SK-N-SH treated with all-trans-retinoic acid at 6 μM for 48 hours (cell line): Measurements from ENCODE around the gene HMCN2.

ENCODE experiments used
- ATAC-seq: fragments of 200-7000 bp; cut with Tn5 transposase; 3 replicates; pipeline ENCODE4 v1.9.1; 2020; ENCODE audit warnings: mild to moderate bottlenecking, moderate library complexity
- ARNTL ChIP-seq: fragments of 450-650 bp; formaldehyde crosslinking; IDR thresholded peaks from 2 replicates; pipeline ENCODE4 v1.5.0; 2020; ENCODE audit warnings: low read depth, mild to moderate bottlenecking, moderate library complexity, borderline replicate concordance
- BACH2 ChIP-seq: fragments of 250-450 bp; sonication (Bioruptor Pico); IDR thresholded peaks from 2 replicates; pipeline ENCODE4 v1.9.0; 2021; ENCODE audit warnings: mild to moderate bottlenecking, borderline replicate concordance
- CREB5 ChIP-seq: fragments of 250-450 bp; sonication (Bioruptor Pico); IDR thresholded peaks from 2 replicates; pipeline ENCODE4 v1.5.1; 2020; ENCODE audit warnings: low read depth, mild to moderate bottlenecking, moderate library complexity
- CSDC2 ChIP-seq: fragments of 250-450 bp; sonication (Bioruptor Pico); IDR thresholded peaks from 2 replicates; pipeline ENCODE4 v1.5.0; 2020; ENCODE audit warnings: mild to moderate bottlenecking, moderate library complexity
- CSRNP3 ChIP-seq: fragments of 250-450 bp; sonication (Bioruptor Pico); IDR thresholded peaks from 2 replicates; pipeline ENCODE4 v1.5.1; 2021; ENCODE audit warnings: mild to moderate bottlenecking, moderate library complexity
- ESRRG ChIP-seq: fragments of 250-450 bp; sonication (Bioruptor Pico); IDR thresholded peaks from 2 replicates; pipeline ENCODE4 v1.6.1; 2021; ENCODE audit warnings: mild to moderate bottlenecking
- GLIS3 ChIP-seq: fragments of 250-450 bp; sonication (Bioruptor Pico); IDR thresholded peaks from 2 replicates; pipeline ENCODE4 v1.5.0; 2020; ENCODE audit warnings: mild to moderate bottlenecking, moderate library complexity
- ISL1 ChIP-seq: fragments of 250-450 bp; sonication (Bioruptor Pico); IDR thresholded peaks from 2 replicates; pipeline ENCODE4 v2.1.2; 2022; ENCODE audit warnings: mild to moderate bottlenecking, moderate library complexity
- OSR1 ChIP-seq: fragments of 250-450 bp; sonication (Bioruptor Pico); IDR thresholded peaks from 2 replicates; pipeline ENCODE4 v1.8.0; 2022; ENCODE audit warnings: moderate library complexity, mild to moderate bottlenecking, inconsistent platforms
- PPARA ChIP-seq: fragments of 250-450 bp; sonication (Bioruptor Pico); IDR thresholded peaks from 2 replicates; pipeline ENCODE4 v1.5.0; 2020; ENCODE audit warnings: mild to moderate bottlenecking, borderline replicate concordance
- RARB ChIP-seq: fragments of 250-450 bp; sonication (Bioruptor Pico); IDR thresholded peaks from 2 replicates; pipeline ENCODE4 v1.8.0; 2021; ENCODE audit warnings: mild to moderate bottlenecking, moderate library complexity
- TCF4 ChIP-seq: fragments of 250-450 bp; sonication (Bioruptor Pico); IDR thresholded peaks from 2 replicates; pipeline ENCODE4 v1.8.0; 2021; ENCODE audit warnings: mild to moderate bottlenecking, moderate library complexity, borderline replicate concordance
- TOX ChIP-seq: fragments of 250-450 bp; sonication (Bioruptor Pico); IDR thresholded peaks from 2 replicates; pipeline ENCODE4 v1.8.0; 2021; ENCODE audit warnings: mild to moderate bottlenecking, moderate library complexity, borderline replicate concordance
- ZC3H10 ChIP-seq: fragments of 250-450 bp; sonication (Bioruptor Pico); IDR thresholded peaks from 2 replicates; pipeline ENCODE4 v1.5.1; 2021; ENCODE audit warnings: mild to moderate bottlenecking, moderate library complexity
- ZFP3 ChIP-seq: fragments of 250-450 bp; sonication (Bioruptor Pico); IDR thresholded peaks from 2 replicates; pipeline ENCODE4 v1.5.0; 2020; ENCODE audit warnings: mild to moderate bottlenecking, moderate library complexity
- ZFP30 ChIP-seq: fragments of 450-650 bp; formaldehyde crosslinking; IDR thresholded peaks from 2 replicates; pipeline ENCODE4 v1.5.0; 2022; ENCODE audit warnings: mild to moderate bottlenecking, moderate library complexity
- ZNF565 ChIP-seq: fragments of 450-650 bp; formaldehyde crosslinking; conservative IDR thresholded peaks from 2 replicates; pipeline ENCODE4 v1.5.0; 2020; ENCODE audit warnings: low read depth, mild to moderate bottlenecking, moderate library complexity
- ZNF70 ChIP-seq: fragments of 450-650 bp; formaldehyde crosslinking; IDR thresholded peaks from 2 replicates; pipeline ENCODE4 v1.5.0; 2020; ENCODE audit warnings: mild to moderate bottlenecking, moderate library complexity
- ZNF8 ChIP-seq: fragments of 450-650 bp; formaldehyde crosslinking; IDR thresholded peaks from 2 replicates; pipeline ENCODE4 v1.5.0; 2020; ENCODE audit warnings: mild to moderate bottlenecking, moderate library complexity
- TF ChIP-seq, protein P1 (sequence below): fragments of 250-450 bp; sonication (Bioruptor Pico); IDR thresholded peaks from 2 replicates; pipeline ENCODE4 v1.8.0; 2021; ENCODE audit warnings: low read depth, mild to moderate bottlenecking, moderate library complexity, borderline replicate concordance
- TF ChIP-seq, protein P2 (sequence below): fragments of 250-450 bp; sonication (Bioruptor Pico); IDR thresholded peaks from 2 replicates; pipeline ENCODE4 v1.5.0; 2020; ENCODE audit warnings: mild to moderate bottlenecking, moderate library complexity
- TF ChIP-seq, protein P3 (sequence below): fragments of 250-450 bp; sonication (Bioruptor Pico); IDR thresholded peaks from 2 replicates; pipeline ENCODE4 v1.8.0; 2020; ENCODE audit warnings: mild to moderate bottlenecking, moderate library complexity, borderline replicate concordance

Gene HMCN2

GRCh38 chr9:130347036-130347435, 81.5 kb downstream of the HMCN2 start:
- TF ChIP-seq BACH2 (no peak), TCF4 (CRISPR knock-in tag) (no peak), GLIS3 (no peak), ZNF70 (CRISPR knock-in tag) (no peak), OSR1 (CRISPR knock-in tag) (no peak), ZNF8 (CRISPR knock-in tag) (no peak), TOX (CRISPR knock-in tag) (no peak), ISL1 (CRISPR knock-in tag) (no peak), CSRNP3 (CRISPR knock-in tag) (no peak)
- no peak for ATAC-seq

- no peak for ATAC-seq
- no peak for TF ChIP-seq ZC3H10
- TF ChIP-seq, protein P1, sequence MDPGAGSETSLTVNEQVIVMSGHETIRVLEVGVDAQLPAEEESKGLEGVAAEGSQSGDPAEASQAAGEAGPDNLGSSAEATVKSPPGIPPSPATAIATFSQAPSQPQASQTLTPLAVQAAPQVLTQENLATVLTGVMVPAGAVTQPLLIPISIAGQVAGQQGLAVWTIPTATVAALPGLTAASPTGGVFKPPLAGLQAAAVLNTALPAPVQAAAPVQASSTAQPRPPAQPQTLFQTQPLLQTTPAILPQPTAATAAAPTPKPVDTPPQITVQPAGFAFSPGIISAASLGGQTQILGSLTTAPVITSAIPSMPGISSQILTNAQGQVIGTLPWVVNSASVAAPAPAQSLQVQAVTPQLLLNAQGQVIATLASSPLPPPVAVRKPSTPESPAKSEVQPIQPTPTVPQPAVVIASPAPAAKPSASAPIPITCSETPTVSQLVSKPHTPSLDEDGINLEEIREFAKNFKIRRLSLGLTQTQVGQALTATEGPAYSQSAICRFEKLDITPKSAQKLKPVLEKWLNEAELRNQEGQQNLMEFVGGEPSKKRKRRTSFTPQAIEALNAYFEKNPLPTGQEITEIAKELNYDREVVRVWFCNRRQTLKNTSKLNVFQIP (CRISPR knock-in tag) = no peak
- TF ChIP-seq ARNTL (CRISPR knock-in tag) = no peak
- TF ChIP-seq, protein P2, sequence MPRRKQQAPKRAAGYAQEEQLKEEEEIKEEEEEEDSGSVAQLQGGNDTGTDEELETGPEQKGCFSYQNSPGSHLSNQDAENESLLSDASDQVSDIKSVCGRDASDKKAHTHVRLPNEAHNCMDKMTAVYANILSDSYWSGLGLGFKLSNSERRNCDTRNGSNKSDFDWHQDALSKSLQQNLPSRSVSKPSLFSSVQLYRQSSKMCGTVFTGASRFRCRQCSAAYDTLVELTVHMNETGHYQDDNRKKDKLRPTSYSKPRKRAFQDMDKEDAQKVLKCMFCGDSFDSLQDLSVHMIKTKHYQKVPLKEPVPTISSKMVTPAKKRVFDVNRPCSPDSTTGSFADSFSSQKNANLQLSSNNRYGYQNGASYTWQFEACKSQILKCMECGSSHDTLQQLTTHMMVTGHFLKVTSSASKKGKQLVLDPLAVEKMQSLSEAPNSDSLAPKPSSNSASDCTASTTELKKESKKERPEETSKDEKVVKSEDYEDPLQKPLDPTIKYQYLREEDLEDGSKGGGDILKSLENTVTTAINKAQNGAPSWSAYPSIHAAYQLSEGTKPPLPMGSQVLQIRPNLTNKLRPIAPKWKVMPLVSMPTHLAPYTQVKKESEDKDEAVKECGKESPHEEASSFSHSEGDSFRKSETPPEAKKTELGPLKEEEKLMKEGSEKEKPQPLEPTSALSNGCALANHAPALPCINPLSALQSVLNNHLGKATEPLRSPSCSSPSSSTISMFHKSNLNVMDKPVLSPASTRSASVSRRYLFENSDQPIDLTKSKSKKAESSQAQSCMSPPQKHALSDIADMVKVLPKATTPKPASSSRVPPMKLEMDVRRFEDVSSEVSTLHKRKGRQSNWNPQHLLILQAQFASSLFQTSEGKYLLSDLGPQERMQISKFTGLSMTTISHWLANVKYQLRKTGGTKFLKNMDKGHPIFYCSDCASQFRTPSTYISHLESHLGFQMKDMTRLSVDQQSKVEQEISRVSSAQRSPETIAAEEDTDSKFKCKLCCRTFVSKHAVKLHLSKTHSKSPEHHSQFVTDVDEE = no peak
- TF ChIP-seq ZNF565 (CRISPR knock-in tag) = no peak
- TF ChIP-seq BACH2 = no peak
- no peak for TF ChIP-seq ISL1 (CRISPR knock-in tag)
- no peak for TF ChIP-seq GLIS3
- TF ChIP-seq ZFP3 (CRISPR knock-in tag) = no peak
- no peak for TF ChIP-seq CSDC2 (CRISPR knock-in tag)
- no peak for TF ChIP-seq ZFP30 (CRISPR knock-in tag)
- TF ChIP-seq, protein P3, sequence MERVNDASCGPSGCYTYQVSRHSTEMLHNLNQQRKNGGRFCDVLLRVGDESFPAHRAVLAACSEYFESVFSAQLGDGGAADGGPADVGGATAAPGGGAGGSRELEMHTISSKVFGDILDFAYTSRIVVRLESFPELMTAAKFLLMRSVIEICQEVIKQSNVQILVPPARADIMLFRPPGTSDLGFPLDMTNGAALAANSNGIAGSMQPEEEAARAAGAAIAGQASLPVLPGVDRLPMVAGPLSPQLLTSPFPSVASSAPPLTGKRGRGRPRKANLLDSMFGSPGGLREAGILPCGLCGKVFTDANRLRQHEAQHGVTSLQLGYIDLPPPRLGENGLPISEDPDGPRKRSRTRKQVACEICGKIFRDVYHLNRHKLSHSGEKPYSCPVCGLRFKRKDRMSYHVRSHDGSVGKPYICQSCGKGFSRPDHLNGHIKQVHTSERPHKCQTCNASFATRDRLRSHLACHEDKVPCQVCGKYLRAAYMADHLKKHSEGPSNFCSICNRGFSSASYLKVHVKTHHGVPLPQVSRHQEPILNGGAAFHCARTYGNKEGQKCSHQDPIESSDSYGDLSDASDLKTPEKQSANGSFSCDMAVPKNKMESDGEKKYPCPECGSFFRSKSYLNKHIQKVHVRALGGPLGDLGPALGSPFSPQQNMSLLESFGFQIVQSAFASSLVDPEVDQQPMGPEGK = no peak
- no peak for TF ChIP-seq CSRNP3 (CRISPR knock-in tag)
- TF ChIP-seq OSR1 (CRISPR knock-in tag) = no peak
- TF ChIP-seq ZNF70 (CRISPR knock-in tag) = no peak
- no peak for TF ChIP-seq CREB5 (CRISPR knock-in tag)
- no peak for TF ChIP-seq ZNF8 (CRISPR knock-in tag)
These were observed 82.4 kb downstream of the HMCN2 start for GRCh38 chr9:130347931-130348330.

DNA sequence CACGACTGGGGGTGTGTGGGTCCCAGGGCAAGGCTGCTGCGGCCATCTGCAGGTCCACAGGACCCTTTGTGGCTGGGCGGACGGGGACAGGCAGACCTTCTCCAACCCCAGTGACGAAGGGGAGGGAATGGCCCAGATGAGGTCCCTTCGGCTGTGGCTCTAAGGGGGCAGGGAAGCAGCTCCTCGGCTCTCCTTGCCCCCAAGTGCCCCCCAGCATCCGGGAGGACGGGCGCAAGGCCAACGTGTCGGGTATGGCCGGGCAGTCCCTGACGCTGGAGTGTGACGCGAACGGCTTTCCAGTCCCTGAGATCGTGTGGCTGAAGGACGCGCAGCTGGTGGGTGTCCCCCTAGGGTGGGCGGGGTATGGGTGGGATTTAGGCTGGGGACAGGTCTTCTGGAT, 82.8 kb downstream of the HMCN2 start:
- no peak for ATAC-seq
- TF ChIP-seq RARB (CRISPR knock-in tag) (no peak), ARNTL (CRISPR knock-in tag) (no peak), GLIS3 (no peak), ISL1 (CRISPR knock-in tag) (no peak), CREB5 (CRISPR knock-in tag) (no peak), PPARA (CRISPR knock-in tag) (no peak), CSDC2 (CRISPR knock-in tag) (no peak), ZNF70 (CRISPR knock-in tag) (no peak), ESRRG (CRISPR knock-in tag) (no peak), ZNF565 (CRISPR knock-in tag) (no peak), CSRNP3 (CRISPR knock-in tag) (no peak), BACH2 (no peak)
- TF ChIP-seq, protein P3 = no peak
